HG03095 (cell line): Measurements from ENCODE around the gene HYAL2.

Experiments
- ATAC-seq: cut with Tn5 transposase; IDR thresholded peaks from one replicate; pipeline ENCODE4 v1.9.1; 2021; ENCODE audit warnings: moderate library complexity; ENCODE audit not compliant: unreplicated experiment

HYAL2 gene

DNA sequence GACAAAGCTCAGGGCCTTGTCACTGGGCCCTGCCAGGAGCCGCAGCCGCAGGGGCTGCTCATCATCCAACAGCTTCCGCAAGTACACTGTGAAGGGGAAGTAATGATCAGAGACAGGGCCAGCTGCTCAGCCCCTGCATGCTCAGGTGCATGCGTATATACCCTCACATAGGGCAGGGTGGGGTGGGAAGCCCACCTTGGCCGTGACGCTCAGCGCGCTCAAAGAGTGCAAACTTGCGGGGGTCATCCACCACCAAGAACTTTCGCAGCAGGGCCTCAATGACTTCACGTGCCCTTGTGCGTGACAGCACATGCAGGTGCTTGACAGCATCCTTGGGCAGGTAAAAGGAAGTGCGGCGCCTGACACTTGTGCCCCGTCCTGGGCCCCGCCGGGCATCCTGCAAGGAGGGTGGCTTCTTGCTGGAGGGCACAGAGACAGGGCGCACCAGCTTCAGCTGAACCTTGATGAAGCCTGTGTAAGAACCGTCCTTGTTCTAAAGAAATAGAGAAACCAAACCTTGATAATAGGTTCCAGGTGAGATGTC lies 8.9 kb upstream of the HYAL2 start:
- ATAC-seq, result no peak

DNA sequence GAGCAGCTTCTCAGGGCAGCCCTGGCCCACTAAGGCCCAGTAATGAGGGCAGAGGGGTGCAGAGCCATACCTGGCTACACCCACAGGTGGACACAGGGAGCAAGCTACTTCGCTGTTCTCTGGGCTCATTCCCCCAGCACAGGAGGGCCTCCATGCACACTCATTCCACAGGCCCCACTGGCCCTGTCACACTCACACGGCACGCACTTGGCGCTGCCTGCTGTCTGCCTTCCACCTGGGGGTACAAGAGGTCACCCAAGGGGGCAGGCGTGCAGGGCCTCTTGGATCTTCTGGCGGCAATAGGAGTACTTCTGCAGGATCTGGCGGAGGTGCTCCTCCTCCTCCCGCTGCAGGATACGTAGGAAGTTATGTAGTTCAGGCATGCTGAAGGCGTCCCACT lies 7.8 kb upstream of the HYAL2 start:
- ATAC-seq, result no peak

DNA sequence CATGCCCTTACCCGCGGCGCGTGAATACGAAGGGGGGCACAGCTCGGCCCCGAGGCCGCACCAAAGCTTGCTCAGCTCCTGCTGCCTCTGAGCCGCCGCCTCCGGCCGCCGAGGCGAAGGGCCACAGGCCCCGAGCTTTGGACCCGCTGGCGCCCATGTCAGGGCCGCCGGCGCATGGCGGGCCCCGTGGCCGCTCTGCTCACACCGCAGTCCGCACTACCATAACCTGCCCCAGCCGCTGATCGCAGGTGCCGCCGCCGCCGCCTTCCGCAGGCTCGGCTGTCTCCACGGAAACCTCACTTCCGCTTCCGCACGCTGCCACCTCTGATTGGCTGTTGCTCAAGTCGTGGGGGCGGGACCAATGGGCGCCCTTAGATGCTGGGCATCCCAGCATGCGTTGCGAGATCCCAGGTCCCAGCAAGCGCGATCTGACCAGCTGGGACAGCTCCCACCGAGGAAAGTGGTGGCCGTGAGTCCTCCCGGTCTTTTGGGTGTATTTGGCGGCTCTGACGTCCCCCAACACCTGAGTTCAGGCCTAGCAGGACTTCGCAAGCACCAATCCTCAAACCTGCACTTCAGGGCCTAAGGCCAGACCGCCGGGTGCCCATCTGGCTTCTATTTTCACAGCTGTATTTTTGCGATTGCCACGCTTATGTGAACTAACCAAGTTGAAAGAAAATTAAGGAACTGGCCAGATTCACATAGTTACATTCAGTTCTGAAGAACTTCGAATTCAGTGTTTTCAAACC lies 5.6 kb upstream of the HYAL2 start, which contains the start of gene TUSC2:
TUSC2 (minus strand) TSS at position 281 of the 749 bp plus-strand sequence; CDS start at position 157, 124 bp downstream.
- ATAC-seq, result peak; percentile 79

DNA sequence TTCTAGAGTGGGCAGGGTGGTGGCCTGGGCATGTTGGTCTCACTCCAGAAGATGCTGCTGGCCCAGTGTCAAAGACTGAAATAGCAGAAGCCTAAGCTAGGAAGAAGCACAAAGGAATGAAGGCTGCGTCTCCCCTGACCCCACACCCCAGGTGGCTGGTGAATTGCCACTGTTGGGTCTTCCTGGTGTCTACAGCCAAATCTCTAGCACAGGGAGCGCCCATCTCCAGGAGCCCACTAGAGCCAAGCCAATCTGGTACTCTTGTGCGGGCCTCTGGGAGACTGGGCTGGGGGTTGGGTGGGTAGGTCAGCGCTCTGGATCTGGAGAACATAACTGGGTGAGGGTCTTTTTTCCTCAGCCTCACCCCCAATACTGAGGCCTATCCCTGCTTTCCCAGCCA lies 4.6 kb upstream of the HYAL2 start:
- ATAC-seq, result no peak

DNA sequence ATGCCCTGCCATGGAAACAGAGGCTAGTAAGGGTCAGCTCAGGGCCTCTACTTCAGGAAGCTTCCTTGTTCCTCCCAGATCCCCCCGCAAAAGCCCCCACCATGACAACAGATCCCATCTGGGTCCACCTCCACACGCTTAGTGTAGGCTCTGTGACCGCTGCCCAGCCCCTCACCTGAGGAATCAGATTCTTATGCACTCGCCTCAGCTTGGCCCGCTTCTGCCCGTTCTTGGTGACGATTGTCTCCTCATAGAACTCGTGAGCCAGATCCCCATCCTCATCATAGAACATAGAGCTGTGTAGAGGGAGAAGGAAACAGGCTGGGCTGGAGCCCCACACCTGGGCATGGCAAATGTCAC lies 3.6 kb upstream of the HYAL2 start:
- no peak for ATAC-seq

DNA sequence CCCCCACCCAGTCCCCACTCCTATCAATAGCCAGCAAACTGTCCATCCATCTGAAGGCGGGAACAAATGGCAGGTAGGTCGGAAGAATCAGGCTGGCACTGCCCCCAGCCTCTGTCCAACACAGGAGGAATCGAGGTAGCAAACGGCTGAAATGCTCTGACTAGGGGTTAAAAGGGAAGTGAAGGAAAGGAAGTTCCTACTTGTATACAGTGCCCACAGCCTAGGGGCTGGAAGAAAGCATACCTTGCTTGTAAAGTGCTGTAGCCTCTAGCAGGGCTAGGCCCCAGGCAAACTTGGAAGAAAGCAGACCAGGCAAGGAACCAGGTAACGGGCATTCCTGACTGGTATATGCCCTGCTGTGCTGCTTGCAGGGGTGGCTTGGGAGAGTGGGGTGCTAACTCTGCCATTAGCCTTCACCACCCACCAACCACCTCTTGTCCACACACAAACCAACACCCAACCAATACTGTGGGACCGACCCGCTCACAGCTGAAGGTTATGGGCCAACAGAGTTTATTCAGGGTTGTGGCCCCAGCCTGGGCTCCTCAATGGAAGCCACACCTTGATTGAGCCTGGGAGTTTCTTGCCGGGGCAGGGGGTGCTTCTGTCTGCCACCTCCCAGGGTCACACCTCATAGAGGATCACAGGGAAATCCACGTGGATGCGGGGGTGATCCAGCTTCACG lies 3.1 kb upstream of the HYAL2 start:
- no peak for ATAC-seq

DNA sequence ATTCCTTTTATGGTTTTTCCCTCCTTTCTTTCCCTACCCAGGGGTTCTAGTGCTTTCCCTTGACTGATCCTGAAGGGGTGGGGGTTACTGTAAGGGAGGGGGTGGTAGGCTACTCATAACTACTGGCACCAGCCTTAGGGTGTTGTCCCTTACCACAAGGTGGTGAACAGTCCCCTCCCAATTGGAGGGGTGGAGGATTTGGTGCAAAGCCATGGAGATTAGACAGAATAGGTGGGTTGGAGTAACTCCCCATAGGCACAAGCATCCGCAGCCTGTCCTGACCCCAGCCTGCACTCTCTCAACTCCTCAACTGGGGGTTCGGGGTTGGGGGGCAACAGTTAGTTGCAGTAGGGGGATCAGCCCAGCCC lies 2.6 kb upstream of the HYAL2 start:
- no peak for ATAC-seq

DNA sequence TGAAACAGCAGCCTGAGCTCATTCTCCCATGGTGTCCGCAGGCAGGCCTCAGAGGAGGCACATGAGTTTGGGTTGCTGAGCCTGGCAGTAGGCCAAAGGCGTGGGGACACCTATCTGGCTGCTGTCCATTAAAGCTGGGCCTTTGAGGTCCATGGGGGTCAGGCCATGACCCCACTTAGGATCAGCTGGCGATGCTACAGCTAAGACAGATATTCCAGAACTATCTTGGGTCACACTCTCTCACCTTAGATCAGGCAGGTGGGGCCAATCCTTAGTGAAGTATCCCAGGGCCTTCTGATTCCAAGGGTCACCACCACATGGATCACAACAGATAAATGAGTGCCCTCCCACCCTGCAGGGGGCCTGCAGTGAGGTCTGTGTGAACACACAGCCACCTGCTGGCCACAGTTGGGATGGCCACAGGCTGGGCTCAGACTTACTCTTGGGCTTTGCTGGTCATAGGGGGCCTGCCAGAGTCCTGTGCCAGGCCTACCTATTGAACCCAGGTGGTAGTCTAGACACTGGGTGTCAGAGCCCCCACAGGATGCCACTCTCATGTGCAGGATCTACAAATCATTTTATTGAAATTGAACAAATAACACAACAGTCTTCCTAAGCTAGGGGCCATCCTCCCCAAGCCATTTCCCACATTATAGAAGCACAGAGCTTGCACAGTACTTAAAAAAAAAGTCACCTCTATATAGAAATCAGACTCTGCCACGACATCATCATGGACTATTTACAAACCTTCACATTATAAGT lies 2.0 kb upstream of the HYAL2 start:
- no peak for ATAC-seq

DNA sequence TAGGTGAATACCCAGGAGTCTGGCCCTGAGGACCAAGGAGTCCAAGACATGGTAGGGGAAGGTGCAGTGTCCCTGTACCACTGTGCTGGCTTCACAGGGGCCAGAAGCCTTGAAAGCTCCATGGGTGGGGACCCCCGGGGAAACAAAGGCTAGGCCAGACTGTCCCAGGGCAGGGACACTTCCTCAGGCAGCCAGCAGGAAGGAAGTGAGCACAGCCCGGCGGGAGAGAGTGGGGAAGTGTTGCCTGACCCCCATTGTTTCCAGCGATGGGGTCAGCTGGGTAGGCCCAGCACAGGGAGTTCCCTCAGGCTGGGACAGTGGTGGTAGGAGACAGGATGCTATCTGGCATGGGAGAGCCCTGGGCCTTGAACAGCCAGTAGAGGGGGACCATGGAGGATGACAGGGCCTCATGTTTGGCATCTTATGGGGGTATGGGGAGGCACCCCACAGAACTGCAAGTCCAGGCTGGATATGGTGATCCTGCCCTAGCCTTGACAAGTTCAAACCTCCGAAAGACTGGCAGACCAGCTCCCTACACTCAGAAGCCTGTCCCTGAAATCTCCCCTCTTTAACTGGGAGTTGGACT lies 1.2 kb upstream of the HYAL2 start:
- ATAC-seq, result no peak

DNA sequence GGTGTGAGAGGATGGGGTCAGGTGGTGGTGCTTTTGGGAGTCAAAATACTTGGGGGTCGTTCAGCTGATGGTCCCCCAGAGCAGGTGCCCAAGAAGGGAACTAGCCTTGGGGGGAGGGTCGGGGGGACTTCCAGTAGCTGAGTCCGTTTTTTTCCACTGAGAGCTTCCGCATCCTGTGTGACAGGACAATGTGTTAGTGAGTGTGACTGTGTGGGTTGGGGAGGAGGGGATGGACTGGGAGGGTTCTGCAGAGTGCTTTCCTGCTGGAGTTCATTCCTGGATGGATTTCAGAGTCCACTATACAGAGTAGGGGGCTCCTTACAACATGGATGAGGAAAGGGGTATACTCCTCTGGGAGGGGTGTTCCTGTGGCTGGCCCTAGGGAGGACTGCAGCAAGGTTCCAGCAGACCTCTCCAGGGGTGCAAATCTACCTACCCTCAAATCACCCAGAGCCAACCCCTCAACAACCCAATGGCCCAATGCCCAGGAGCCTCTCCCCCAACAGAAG lies 601 bp upstream of the HYAL2 start:
- ATAC-seq, result no peak

DNA sequence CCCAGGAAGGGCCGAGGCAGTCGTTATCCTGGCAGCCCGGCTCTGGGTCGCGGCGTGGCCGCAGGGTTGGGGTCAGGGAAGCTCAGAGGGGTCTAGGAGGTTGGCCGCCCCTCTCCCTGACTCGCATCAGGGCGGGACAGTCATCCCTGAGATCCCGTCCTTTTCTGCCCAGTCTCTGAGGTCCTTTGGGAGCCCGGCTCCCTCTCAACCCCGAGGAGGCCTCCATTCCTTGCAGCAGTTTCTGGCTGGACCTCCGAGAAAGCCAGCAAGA lies 495 bp downstream of the HYAL2 start:
- no peak for ATAC-seq

DNA sequence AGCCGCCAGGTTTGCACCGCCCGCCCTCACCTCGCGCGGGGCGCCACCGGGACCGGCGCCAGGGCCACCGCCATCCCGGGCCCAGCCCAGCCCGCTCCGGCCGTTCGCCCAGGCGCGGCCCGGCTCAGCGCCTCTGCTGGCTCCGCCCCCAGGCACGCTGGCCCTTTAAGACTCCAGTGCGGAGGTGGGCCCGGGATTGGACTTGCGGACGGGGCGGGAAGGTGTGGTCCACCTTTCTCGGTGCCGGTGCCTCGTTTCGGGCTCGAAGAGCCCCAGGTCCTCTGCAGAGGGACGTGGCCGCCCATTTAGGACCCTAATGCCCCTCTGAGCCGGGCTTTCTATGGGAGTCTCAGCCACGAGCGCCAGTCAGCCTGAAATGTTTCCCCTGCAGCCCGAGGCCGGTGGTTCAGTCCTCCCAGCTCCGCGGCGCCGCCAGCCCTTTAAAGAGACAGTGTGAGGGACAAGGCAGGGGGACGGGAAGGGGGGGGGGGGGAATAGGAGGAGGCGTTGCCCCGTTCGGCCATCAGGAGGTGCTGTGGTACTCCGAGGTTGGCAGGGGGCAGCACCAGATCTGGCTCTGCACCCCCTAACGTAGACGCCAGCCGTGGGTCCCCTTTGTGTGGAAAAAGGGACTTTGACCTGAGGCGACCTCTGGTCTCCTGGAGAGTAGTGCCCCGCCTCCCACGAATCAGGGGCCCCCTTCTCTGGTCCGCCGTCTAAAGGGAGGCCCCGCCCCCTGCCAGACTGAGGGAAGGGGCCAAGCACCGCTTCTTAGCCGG lies 1.0 kb downstream of the HYAL2 start:
- peak; percentile 75 for ATAC-seq

DNA sequence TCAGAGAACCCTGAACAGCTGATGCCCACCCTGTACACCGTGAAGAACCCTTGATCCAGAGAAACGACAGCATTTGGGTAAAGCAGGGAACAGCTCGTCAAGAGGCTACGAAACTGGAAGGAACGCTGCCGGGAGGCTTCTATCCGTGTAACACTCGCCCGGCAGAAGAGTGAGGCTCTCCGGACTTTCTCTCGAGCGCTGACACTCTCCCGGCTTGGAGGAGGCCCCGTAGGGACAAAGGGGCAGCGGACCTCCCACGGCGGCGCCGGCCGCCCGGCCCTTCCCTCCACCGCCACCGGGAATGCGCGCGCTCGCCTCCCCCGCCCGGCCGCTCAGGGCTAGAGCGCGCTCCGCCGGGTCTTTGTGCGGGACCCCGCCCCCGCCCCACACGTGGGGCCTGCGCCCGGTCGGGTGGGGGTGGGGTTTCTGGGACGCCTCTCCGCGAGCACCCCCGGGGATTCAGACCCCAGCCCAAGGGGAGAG lies 1.7 kb downstream of the HYAL2 start:
- peak; percentile 52 for ATAC-seq

DNA sequence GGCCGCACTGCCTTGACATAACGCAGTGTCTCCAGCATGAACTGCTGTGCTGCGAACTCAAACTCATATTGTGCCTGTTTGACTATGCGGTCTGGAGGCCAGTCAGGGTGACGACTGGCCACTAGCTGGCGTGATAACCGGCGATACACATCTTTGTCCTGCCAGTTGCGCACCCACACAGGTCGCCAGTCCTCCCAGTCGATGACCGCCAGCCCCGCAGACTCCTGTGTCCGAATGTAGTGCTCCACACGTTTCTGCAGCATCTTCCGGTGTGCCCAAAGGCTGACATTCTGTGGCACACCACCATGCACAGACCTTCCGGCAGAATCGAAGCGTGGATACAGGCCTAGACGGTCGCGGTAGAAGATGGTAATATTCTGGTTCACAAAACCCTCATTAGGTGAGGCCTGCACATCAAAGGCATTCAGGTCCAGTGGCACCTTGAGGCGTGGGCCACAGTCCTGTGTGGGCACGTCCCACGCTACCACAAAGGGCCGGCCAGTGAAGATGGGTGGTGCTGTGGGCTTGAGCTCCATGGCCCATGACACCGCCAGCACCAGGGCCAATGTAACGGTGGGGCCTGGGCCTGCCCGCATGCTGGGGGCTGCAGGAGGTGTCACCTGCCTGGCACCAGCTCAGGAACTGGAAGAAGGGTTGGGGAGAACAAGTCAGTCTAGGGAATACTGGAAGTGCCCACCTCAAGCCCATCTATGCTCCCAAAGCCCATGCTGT lies 2.5 kb downstream of the HYAL2 start:
- ATAC-seq, result no peak

DNA sequence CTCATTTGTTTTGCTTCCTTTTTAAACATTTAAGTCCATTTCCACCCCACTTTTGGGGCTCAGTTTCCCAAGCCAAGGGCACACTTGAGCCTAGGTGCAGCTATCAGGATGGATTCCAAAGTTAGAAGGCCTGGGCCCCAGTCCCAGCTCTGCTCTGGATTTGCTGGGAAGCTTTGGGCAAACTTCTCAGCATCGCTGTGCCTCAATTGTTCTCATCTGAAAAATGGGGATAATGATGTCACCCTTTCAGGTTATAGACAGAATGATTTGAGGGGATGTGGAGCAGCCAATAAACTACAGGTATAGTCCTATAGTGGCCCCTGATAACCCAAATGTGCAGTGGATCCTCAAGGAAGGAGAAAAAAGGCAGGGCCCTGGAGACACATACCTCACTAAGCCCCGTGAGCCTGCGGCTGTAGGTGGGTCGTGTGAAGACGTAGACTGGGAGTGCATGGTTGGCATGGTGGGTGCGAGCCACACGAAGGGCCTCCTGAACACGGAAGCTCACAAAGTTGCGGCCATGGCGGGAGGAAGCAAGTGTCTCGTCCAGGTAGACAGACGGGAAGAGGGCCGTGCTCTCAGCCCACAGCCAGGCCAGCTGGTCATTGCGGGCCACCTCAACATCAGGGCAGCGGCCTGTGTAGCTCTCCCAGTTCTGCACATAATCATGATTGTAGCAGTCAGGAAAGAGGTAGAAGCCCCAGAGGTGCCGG lies 3.2 kb downstream of the HYAL2 start:
- no peak for ATAC-seq

DNA sequence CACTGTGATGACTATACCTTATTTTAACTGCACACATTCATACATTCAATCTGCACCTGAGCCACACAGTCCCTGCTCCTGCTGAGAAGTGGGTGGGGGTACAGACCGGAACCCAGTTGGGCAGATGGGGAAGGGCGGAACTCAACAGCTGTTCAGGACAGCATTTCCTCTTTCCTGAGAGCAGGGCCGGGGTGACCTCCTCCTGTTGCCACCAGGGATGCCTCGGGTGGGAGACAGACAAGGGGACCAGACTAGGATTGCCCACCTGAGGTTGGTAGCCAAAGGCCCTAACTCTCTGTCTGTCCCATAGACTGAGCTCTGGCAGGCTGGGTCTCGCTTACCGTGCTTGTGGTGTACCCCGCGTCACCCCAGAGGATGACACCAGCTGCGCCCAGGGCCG lies 3.9 kb downstream of the HYAL2 start:
- ATAC-seq, result no peak

DNA sequence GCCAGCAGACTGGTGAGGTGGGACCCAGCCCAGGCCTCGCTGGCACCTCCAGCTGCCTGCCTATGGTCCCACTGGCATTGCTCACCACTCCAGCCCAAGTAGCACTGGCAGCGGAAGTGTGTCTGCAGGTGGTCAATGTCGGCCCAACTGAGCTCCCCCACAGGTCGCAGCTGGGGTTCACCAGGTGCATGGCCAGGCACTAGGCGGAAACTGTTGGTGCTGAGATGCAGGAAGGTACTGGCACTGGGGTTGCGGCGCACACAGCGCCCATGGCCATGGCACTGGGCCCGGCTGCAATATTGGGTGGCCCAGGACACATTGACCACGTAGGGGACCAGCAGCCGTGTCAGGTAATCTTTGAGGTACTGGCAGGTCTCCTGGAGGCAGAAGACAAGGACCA lies 4.4 kb downstream of the HYAL2 start:
- ATAC-seq, result no peak

DNA sequence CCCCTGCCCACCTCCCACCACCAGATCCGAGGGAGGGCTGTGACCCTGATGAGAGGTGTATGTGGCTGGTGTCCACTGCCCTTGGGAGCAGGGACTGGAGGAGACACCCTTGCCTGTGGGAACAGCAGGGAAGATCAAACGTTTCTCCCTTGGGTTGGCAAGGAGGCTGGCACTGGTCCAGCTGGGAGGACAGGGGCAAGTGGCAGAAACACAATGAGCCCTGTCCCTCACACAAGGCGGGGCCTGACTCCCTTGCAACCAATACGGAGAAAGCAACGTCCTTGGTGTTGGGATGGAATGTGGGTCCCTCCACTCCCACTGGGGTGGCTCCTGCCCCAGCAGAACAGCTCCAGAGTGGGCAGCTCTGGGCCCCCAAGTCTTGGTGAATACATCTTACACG lies 5.2 kb downstream of the HYAL2 start:
- no peak for ATAC-seq

DNA sequence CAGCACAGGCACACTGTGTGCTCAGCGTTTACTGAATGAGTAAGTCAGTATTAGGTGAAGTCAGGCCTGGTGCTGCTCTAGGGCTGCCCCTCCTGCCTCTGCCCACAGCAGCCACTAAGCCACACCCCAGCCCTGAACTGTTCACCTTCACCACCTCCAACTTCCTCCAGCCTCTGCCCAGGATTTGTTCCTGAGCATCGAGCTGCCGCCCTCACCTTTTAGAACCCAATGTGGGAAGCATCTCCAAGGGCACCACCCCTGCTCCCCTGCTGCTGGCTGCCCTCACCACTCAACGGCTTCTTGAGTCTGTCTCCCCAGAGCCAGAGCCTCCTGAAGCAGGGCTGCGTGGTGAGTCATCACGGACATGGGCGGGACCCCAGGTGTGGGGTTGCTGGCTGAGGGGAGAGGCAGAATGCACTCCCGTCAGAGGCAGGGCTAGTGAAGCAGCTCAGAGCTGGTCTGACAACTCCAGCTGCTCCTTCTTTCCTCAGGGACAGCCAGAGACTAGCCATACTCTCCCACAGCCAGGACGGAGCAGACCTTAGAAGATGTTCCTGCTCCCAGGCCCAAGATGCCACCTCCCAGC lies 5.8 kb downstream of the HYAL2 start:
- ATAC-seq, result no peak
